IMR-90 (cell line): ENCODE measurements around the gene MRPL50.

Experiments
- CHD1 ChIP-seq: IDR thresholded peaks from 2 replicates; pipeline ENCODE4 v1.6.1; 2012; ENCODE audit warnings: low read depth, low read length, improper control_type of control experiment
- TF ChIP-seq, protein P1 (sequence below): conservative IDR thresholded peaks from 2 replicates; pipeline ENCODE4 v1.5.1; 2012; ENCODE audit warnings: mild to moderate bottlenecking, low read depth, low read length, improper control_type of control experiment

DNA sequence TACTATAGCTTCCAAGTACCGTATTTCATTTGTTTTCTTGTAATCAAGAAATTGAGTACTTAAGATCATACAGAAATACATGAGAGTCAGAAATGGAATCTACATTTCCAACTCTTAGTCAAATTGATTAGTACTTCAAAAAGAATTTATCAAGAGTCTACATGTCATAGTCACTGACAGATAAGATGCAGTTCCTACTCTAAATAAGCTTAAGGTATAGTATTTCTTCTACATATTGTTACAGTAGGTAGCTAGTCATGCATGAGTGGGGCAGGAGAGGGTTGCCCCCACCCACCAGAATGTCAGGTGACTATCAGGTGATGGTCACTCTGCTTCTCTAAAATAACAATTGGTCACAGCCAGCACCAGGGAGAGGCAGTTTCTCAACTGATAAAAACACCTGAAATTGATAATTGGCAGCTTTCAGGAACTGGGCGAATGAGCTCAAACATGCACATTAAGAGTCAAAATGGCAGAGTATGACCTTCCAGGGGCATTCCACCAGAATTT is 16.5 kb downstream of the MRPL50 start:
- TF ChIP-seq, protein P1, sequence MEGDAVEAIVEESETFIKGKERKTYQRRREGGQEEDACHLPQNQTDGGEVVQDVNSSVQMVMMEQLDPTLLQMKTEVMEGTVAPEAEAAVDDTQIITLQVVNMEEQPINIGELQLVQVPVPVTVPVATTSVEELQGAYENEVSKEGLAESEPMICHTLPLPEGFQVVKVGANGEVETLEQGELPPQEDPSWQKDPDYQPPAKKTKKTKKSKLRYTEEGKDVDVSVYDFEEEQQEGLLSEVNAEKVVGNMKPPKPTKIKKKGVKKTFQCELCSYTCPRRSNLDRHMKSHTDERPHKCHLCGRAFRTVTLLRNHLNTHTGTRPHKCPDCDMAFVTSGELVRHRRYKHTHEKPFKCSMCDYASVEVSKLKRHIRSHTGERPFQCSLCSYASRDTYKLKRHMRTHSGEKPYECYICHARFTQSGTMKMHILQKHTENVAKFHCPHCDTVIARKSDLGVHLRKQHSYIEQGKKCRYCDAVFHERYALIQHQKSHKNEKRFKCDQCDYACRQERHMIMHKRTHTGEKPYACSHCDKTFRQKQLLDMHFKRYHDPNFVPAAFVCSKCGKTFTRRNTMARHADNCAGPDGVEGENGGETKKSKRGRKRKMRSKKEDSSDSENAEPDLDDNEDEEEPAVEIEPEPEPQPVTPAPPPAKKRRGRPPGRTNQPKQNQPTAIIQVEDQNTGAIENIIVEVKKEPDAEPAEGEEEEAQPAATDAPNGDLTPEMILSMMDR, result no peak
- no peak for TF ChIP-seq CHD1
